Naive thymus-derived CD4-positive, alpha-beta T cell (primary cell): ENCODE results near the gene ENOX2. TPM values are rescaled to one million over a fixed set of nuclear protein-coding genes. Genes with fewer than 3 reads are reported as not detected.

ENCODE experiments used
- ATAC-seq: fragments of 150-1000 bp; cut with Tn5 transposase; 2 replicates; pipeline ENCODE4 v1.10.0; 2021; ENCODE audit warnings: mild to moderate bottlenecking, moderate library complexity
- CTCF ChIA-PET: fragments of 350-600 bp; sonication (Branson Sonifier 250); formaldehyde crosslinking; loops from one replicate; lab custom pipeline; 2021; ENCODE audit warnings: antibody characterized with exemption; lab: Charles Lee
- POLR2A ChIA-PET: fragments of 350-600 bp; sonication (Branson Sonifier 250); formaldehyde crosslinking; loops from one replicate; lab custom pipeline; 2021; ENCODE audit warnings: antibody characterized with exemption, inconsistent platforms; lab: Charles Lee
- DNase-seq, 9 donors: peaks; one replicate each; pipeline versions ENCODE4 v3.0.0 to v3.0.0-alpha.2; 2020 to 2022; ENCODE audit warnings: mixed read lengths in 1 of 9
- H3K27ac ChIP-seq: one replicate; pipeline ENCODE4 v1.7.0; 2013; ENCODE audit warnings: mild to moderate bottlenecking, low read depth, low read length, moderate library complexity
- H3K27me3 ChIP-seq, 2 donors: one replicate each; pipeline ENCODE4 v1.7.0; 2013; ENCODE audit warnings: low read length in 2 of 2, mild to moderate bottlenecking in 2 of 2, moderate library complexity in 2 of 2; ENCODE audit not compliant: control insufficient read depth in 2 of 2, insufficient read depth in 2 of 2
- H3K36me3 ChIP-seq, 3 experiments: 1 replicate in 2 of 3; 2 replicates in 1 of 3; pipeline ENCODE4 v1.7.0; 2013; ENCODE audit warnings: low read length in 3 of 3, mild to moderate bottlenecking in 3 of 3, moderate library complexity in 1 of 3; ENCODE audit not compliant: insufficient read depth in 3 of 3, control insufficient read depth in 2 of 3
- H3K4me1 ChIP-seq, 2 donors: one replicate each; pipeline ENCODE4 v1.7.0; 2013; ENCODE audit warnings: low read length in 2 of 2, mild to moderate bottlenecking in 2 of 2, moderate library complexity in 1 of 2; ENCODE audit not compliant: control insufficient read depth in 2 of 2, insufficient read depth in 2 of 2
- H3K4me3 ChIP-seq: 2 replicates; pipeline ENCODE4 v1.7.0; 2013; ENCODE audit warnings: mild to moderate bottlenecking, low read length
- H3K9me3 ChIP-seq, 3 experiments: 1 replicate in 2 of 3; 2 replicates in 1 of 3; pipeline ENCODE4 v1.7.0; 2013; ENCODE audit warnings: low read length in 3 of 3; ENCODE audit not compliant: control insufficient read depth in 2 of 3
- H3K27ac Mint-ChIP-seq, 9 donors: one replicate each; pipeline ENCODE4 v1.8.0; 2020 to 2022; ENCODE audit warnings: mixed read lengths in 9 of 9, mild to moderate bottlenecking in 8 of 9, moderate library complexity in 5 of 9, inconsistent platforms in 2 of 9
- H3K27me3 Mint-ChIP-seq, 5 donors: one replicate each; pipeline ENCODE4 v1.8.0; 2021 to 2022; ENCODE audit warnings: mixed read lengths in 5 of 5, mild to moderate bottlenecking in 1 of 5
- H3K36me3 Mint-ChIP-seq, 5 donors: one replicate each; pipeline ENCODE4 v1.8.0; 2020 to 2022; ENCODE audit warnings: mixed read lengths in 5 of 5, mild to moderate bottlenecking in 3 of 5, inconsistent platforms in 1 of 5
- H3K4me1 Mint-ChIP-seq, 7 donors: one replicate each; pipeline ENCODE4 v1.8.0; 2020 to 2022; ENCODE audit warnings: mixed read lengths in 7 of 7, mild to moderate bottlenecking in 3 of 7, inconsistent platforms in 1 of 7
- H3K4me3 Mint-ChIP-seq, 10 donors: one replicate each; pipeline ENCODE4 v1.8.0; 2020 to 2022; ENCODE audit warnings: mild to moderate bottlenecking in 10 of 10, mixed read lengths in 10 of 10, moderate library complexity in 6 of 10, inconsistent platforms in 2 of 10
- H3K9me3 Mint-ChIP-seq, 11 donors: one replicate each; pipeline ENCODE4 v1.8.0; 2020 to 2022; ENCODE audit warnings: mixed read lengths in 11 of 11, mild to moderate bottlenecking in 4 of 11, inconsistent platforms in 1 of 11, moderate library complexity in 1 of 11
- intact Hi-C, 2 donors: fragments of 100-400 bp; cut with micrococcal nuclease; formaldehyde crosslinking; loops; one replicate each; pipeline ENCODE4 v1.15.1; 2023
- polyA plus RNA-seq, 2 donors: library from polyadenylated mRNA; unstranded; fragments of 300-500 nt; fragmentation: Illumina TruSeq; gene quantifications; one replicate each; pipeline ENCODE4 v1.2.3, GENCODE V29; 2021
- total RNA-seq, 6 experiments: library from RNA in 5 of 6; stranded (reverse) in 5 of 6; gene quantifications; 1 replicate in 5 of 6; 2 replicates in 1 of 6; pipeline ENCODE4 v1.2.3 and lab custom pipeline; 2021 to 2026

ENOX2 gene
- total and polyA plus RNA-seq, 7 experiments from 2014 or later = 10.3 to 24.0 (median 13.0) TPM

DNA sequence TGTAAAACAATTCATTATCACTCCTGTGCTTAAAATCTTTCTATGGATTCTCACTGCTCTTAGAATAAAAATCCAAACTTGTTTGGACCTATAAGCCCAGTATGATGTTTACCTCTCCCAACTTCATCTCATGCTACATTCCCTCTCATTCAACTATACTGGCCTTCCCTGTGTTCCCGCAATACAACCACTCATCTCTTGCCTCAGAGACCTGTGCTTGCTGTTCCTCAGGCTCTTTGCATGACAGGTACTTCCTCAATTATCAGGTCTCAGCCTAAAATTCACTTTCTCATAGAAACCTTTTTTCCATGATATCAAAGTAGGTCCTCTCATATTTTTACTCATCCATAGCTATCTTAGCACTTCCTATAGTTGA lies 71.7 kb downstream of the ENOX2 start:
- H3K27me3 ChIP-seq = no peaks in the 10 kb centered on the region
- intact Hi-C loops = no loop called here
- H3K9me3 ChIP-seq = no peaks in the 10 kb centered on the region
- no peaks in the 10 kb centered on the region for H3K9me3 Mint-ChIP-seq
- no peaks in the 10 kb centered on the region for H3K36me3 ChIP-seq
- H3K4me3 Mint-ChIP-seq = no peak overlapping the region
- POLR2A ChIA-PET = no interaction called here
- no peak for ATAC-seq
- H3K27me3 Mint-ChIP-seq = no peaks in the 10 kb centered on the region
- H3K4me3 ChIP-seq = no peak overlapping the region
- no peak overlapping the region for H3K27ac ChIP-seq
- CTCF ChIA-PET = no interaction called here
- peaks cover 0 to 9% (median 0%) of the 10 kb centered on the region in 5 donors for H3K36me3 Mint-ChIP-seq
- no peak for DNase-seq
- H3K4me1 ChIP-seq = no peaks in the 10 kb centered on the region
- peaks cover 4 to 32% (median 14%) of the 10 kb centered on the region in 7 donors for H3K4me1 Mint-ChIP-seq
- H3K27ac Mint-ChIP-seq = no peak overlapping the region

DNA sequence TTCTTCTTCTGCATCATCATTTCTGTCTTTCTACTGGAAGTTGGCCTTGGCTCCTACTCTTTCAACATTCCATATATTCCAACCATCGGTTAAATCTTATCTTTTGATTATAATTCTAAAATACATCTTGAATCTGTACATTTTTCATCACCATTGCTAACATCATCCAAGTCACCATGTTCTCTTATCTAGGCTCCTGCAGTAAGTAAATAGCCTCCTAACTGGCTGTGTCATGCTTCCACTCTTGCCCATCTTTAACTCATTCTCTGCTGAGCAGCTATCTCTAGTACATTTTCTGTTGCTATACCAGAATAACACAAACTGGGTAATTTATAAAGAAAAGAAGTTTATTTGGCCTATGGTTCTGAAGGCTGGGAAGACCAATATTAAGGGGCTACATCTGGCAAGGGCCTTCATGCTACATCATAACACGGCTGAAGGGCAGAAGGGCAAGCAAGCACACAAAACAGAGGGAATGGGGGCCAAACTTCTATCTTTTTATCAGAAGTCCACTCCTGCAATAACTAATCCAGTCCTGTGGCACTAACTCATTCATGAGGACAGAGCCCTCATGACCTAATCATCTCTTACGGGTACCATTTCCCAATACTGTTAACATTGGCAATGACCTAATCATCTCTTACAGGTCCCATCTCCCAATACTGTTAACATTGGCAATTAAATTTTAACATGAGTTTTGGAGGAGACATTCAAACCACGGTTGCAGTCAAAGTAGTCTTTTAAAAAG lies 72.2 kb downstream of the ENOX2 start:
- Mint-ChIP-seq H3K36me3 (peaks cover 0 to 9% (median 0%) of the 10 kb centered on the region in 5 donors), H3K9me3 (no peaks in the 10 kb centered on the region), H3K27ac (peak overlapping the region in 1 of 9 donors; percentile 32), H3K4me3 (no peak overlapping the region), H3K4me1 (peaks cover 4 to 29% (median 14%) of the 10 kb centered on the region in 7 donors), H3K27me3 (no peaks in the 10 kb centered on the region)
- DNase-seq (no peak), ATAC-seq (no peak)
- H3K27ac ChIP-seq = no peak overlapping the region
- POLR2A ChIA-PET = no interaction called here
- no peaks in the 10 kb centered on the region for H3K36me3 ChIP-seq
- no peaks in the 10 kb centered on the region for H3K4me1 ChIP-seq
- H3K9me3 ChIP-seq = no peaks in the 10 kb centered on the region
- H3K27me3 ChIP-seq = no peaks in the 10 kb centered on the region
- H3K4me3 ChIP-seq = no peak overlapping the region
- intact Hi-C loops = no loop called here
- CTCF ChIA-PET = no interaction called here

DNA sequence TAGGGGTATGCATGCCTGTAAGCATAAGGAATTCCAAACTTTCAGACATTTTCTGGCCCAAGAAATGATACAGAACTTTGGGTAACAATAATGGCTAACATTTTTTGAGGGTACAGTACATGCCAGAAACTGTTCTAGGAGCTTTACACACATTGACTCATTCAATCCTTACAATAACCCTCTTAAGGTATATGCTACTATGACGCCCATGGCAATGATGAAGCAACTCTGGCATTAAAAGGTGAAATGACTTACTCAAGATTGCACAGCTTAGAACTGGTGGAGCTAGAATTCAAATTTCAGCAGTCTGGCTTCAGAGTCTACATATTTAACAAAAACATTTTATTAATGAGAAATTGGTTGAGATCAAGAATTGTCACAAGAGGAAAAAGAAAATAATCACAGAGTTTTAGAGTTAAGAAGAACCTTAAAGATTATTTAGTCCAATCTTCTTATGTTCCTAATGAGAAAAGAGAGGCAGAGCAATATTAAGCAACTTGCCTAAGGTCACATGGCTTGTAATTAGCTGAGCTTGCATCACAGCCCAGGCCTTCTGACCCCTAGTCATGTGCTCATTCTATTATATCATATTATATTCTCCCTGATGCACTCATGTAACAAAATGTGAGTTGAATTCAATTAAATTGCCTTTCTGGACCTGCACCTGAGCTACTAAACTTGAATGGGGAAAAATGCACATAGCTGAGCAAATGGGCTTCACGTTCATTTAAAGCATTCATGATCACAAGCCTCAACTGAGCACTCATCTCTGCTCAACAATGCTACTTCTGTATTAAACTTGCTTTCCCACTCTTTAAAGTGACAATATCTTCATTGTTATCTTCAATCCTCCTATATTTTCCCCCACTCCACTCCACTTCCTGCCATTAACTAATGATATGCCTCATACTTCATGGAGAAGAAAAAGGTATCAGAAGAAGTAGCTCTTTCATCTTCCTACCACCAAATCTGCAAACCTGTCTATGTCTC lies 73.2 kb downstream of the ENOX2 start:
- intact Hi-C loops = no loop called here
- peaks cover 4 to 29% (median 14%) of the 10 kb centered on the region in 7 donors for H3K4me1 Mint-ChIP-seq
- no peaks in the 10 kb centered on the region for H3K27me3 Mint-ChIP-seq
- peaks cover 0 to 9% (median 0%) of the 10 kb centered on the region in 5 donors for H3K36me3 Mint-ChIP-seq
- no peaks in the 10 kb centered on the region for H3K9me3 Mint-ChIP-seq
- H3K4me3 ChIP-seq = no peak overlapping the region
- ChIA-PET POLR2A (no interaction called here), CTCF (no interaction called here)
- DNase-seq (no peak), ATAC-seq (no peak)
- no peaks in the 10 kb centered on the region for H3K36me3 ChIP-seq
- H3K9me3 ChIP-seq = no peaks in the 10 kb centered on the region
- H3K27ac Mint-ChIP-seq = no peak overlapping the region
- H3K4me1 ChIP-seq = no peaks in the 10 kb centered on the region
- no peak overlapping the region for H3K27ac ChIP-seq
- no peaks in the 10 kb centered on the region for H3K27me3 ChIP-seq
- H3K4me3 Mint-ChIP-seq = no peak overlapping the region

DNA sequence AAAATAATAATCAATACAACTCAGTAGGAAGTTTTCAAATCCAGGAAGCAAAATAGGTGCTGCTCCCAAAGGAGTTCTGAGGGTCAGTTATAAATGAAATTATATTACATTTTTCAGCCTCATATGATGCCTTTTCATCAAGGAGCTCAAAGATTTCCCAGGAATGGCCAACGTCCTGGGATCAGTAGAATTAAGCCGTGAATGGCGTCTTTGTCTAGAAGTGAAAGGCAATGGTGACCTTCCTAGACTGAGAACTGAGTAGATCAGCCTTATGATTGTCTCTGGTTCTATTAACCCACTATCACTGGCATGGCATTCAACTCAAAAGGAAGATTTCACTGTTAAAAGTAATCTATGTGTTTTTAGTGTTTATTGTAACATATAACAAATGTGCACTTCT lies 74.4 kb downstream of the ENOX2 start:
- Mint-ChIP-seq H3K4me1 (peaks cover 4 to 23% (median 14%) of the 10 kb centered on the region in 7 donors), H3K27me3 (no peaks in the 10 kb centered on the region), H3K4me3 (no peak overlapping the region), H3K27ac (no peak overlapping the region), H3K36me3 (peaks cover 0 to 9% (median 0%) of the 10 kb centered on the region in 5 donors), H3K9me3 (no peaks in the 10 kb centered on the region)
- H3K36me3 ChIP-seq = no peaks in the 10 kb centered on the region
- H3K4me1 ChIP-seq = no peaks in the 10 kb centered on the region
- ATAC-seq (no peak), DNase-seq (no peak)
- ChIA-PET POLR2A (no interaction called here), CTCF (no interaction called here)
- H3K27me3 ChIP-seq = no peaks in the 10 kb centered on the region
- H3K27ac ChIP-seq = no peak overlapping the region
- intact Hi-C loops = no loop called here
- H3K9me3 ChIP-seq = no peaks in the 10 kb centered on the region
- no peak overlapping the region for H3K4me3 ChIP-seq

DNA sequence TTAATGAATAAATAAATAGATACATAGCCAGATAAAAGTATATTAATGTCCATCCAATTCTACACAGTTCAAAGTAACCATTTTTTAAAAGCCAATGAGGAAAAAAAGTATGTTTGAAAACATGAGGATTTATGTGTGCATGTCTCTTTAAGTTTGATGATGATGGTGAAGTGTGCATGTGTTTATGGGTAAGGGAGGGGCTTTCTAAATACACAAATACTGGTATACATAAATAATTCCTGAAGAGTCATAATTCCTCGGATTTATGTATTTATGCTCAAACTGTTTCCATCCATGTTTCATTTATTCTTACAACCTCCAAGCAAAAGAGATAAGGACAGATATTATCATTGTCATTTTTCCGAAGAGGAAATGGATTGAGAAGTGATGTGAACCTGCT lies 75.4 kb downstream of the ENOX2 start:
- no peaks in the 10 kb centered on the region for H3K36me3 ChIP-seq
- CTCF ChIA-PET = no interaction called here
- Mint-ChIP-seq H3K4me1 (peaks cover 0 to 17% (median 5%) of the 10 kb centered on the region in 7 donors), H3K27ac (no peak overlapping the region), H3K36me3 (peaks cover 0 to 9% (median 0%) of the 10 kb centered on the region in 5 donors), H3K4me3 (no peak overlapping the region), H3K27me3 (no peaks in the 10 kb centered on the region), H3K9me3 (no peaks in the 10 kb centered on the region)
- H3K4me3 ChIP-seq = no peak overlapping the region
- no peak overlapping the region for H3K27ac ChIP-seq
- intact Hi-C loops = no loop called here
- POLR2A ChIA-PET = no interaction called here
- no peaks in the 10 kb centered on the region for H3K9me3 ChIP-seq
- no peak for ATAC-seq
- H3K27me3 ChIP-seq = no peaks in the 10 kb centered on the region
- no peak for DNase-seq
- no peaks in the 10 kb centered on the region for H3K4me1 ChIP-seq

DNA sequence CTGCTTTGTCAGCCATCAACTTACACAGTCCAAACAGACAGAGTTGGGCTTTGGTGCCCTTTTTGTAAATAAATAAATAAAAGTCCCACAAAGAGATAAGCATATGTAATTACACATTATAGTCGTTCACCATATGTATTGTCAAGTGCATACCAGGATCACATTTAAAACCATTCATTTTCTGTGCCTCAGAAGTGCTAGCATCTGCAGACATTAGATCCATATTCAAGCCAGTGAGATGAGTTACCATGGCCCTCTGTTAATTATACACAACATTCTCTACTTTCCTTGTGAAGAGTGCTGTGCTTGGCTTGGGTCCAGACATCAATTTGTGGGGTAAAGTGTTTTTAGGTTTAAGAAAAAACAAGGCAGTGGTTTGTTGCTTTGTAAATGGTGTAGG lies 76.8 kb downstream of the ENOX2 start:
- Mint-ChIP-seq H3K27me3 (no peaks in the 10 kb centered on the region), H3K4me1 (peaks cover 0 to 13% (median 4%) of the 10 kb centered on the region in 7 donors), H3K36me3 (peaks cover 0 to 9% (median 0%) of the 10 kb centered on the region in 5 donors), H3K9me3 (no peaks in the 10 kb centered on the region), H3K4me3 (no peak overlapping the region), H3K27ac (no peak overlapping the region)
- no peak overlapping the region for H3K4me3 ChIP-seq
- H3K9me3 ChIP-seq = no peaks in the 10 kb centered on the region
- no peaks in the 10 kb centered on the region for H3K27me3 ChIP-seq
- no peaks in the 10 kb centered on the region for H3K36me3 ChIP-seq
- ATAC-seq = no peak
- H3K4me1 ChIP-seq = no peaks in the 10 kb centered on the region
- intact Hi-C loops = no loop called here
- no peak overlapping the region for H3K27ac ChIP-seq
- ChIA-PET POLR2A (no interaction called here), CTCF (no interaction called here)
- DNase-seq = no peak
